Fibroblast of lung (primary cell): ENCODE data around the gene TTC4. TPM values are rescaled to one million over a fixed set of nuclear protein-coding genes. Genes with fewer than 3 reads are reported as not detected.
A peak's percentile ranks its signal among the peaks of the same experiment; 100 is the strongest.

Source experiments
- DNase-seq, 2 donors: peaks; one replicate each; pipeline versions ENCODE4 v3.0.0 to v3.0.0-alpha.2; 2010; ENCODE audit warnings: low read depth in 2 of 2
- H2AFZ ChIP-seq: 2 replicates; pipeline ENCODE4 v1.5.1; 2012; ENCODE audit warnings: low read length, control low read depth, inconsistent platforms
- H3K27ac ChIP-seq: 2 replicates; pipeline ENCODE4 v1.5.1; 2011; ENCODE audit warnings: low read length, control low read depth; ENCODE audit not compliant: insufficient read depth
- H3K27me3 ChIP-seq: 2 replicates; pipeline ENCODE4 v1.5.1; 2011; ENCODE audit warnings: mild to moderate bottlenecking, low read length; ENCODE audit not compliant: control insufficient read depth, insufficient read depth
- H3K36me3 ChIP-seq: 2 replicates; pipeline ENCODE4 v1.5.1; 2011; ENCODE audit warnings: low read length; ENCODE audit not compliant: control insufficient read depth, insufficient read depth
- H3K4me1 ChIP-seq: 2 replicates; pipeline ENCODE4 v1.5.1; 2011; ENCODE audit warnings: low read length; ENCODE audit not compliant: control insufficient read depth, insufficient read depth; ENCODE audit errors: extremely low read depth
- H3K4me2 ChIP-seq: 2 replicates; pipeline ENCODE4 v1.5.1; 2011; ENCODE audit warnings: low read length, control low read depth; ENCODE audit not compliant: insufficient read depth; ENCODE audit errors: extremely low read depth
- H3K4me3 ChIP-seq, 4 experiments: fragments of 200-600 bp in 1 of 4; sonication (generic) in 1 of 4; replicated peaks in 1 of 4; 2 replicates each; pipeline ENCODE4 v1.5.1; 2011 to 2016; ENCODE audit warnings: low read length in 4 of 4, low read depth in 3 of 4, mild to moderate bottlenecking in 3 of 4, control low read depth in 2 of 4, inconsistent platforms in 1 of 4, mixed read lengths in 1 of 4; ENCODE audit not compliant: insufficient read depth in 1 of 4; ENCODE audit errors: control extremely low read depth in 1 of 4
- H3K79me2 ChIP-seq: 2 replicates; pipeline ENCODE4 v1.5.1; 2012; ENCODE audit warnings: mild to moderate bottlenecking, low read length, inconsistent platforms; ENCODE audit not compliant: control insufficient read depth, insufficient read depth
- H3K9ac ChIP-seq: 2 replicates; pipeline ENCODE4 v1.5.1; 2011; ENCODE audit warnings: mild to moderate bottlenecking, low read length, control low read depth; ENCODE audit not compliant: insufficient read depth
- H3K9me3 ChIP-seq: 2 replicates; pipeline ENCODE4 v1.5.1; 2012; ENCODE audit warnings: low read depth, low read length; ENCODE audit not compliant: control insufficient read depth, insufficient read depth
- H4K20me1 ChIP-seq: 2 replicates; pipeline ENCODE4 v1.5.1; 2011; ENCODE audit warnings: low read length; ENCODE audit not compliant: control insufficient read depth, insufficient read depth; ENCODE audit errors: extremely low read depth
- CTCF ChIP-seq, 2 donors: IDR thresholded peaks in 1 of 2; conservative IDR thresholded peaks in 1 of 2; 1 replicate in 1 of 2; 2 replicates in 1 of 2; pipeline ENCODE4 v1.5.1; 2011 to 2012; ENCODE audit warnings: low read length in 2 of 2, control low read depth in 1 of 2, inconsistent platforms in 1 of 2, low read depth in 1 of 2, mild to moderate bottlenecking in 1 of 2
- EZH2 ChIP-seq: IDR thresholded peaks from 2 replicates; pipeline ENCODE4 v1.5.1; 2012; ENCODE audit warnings: low read length, control low read depth, mild to moderate bottlenecking; ENCODE audit errors: missing control alignments
- polyA minus RNA-seq: library from RNA; depleted of rRNA, polyadenylated mRNA; stranded (reverse); fragments of >200 nt; gene quantifications from 2 replicates; pipeline ENCODE4 v1.2.3, GENCODE V29; 2011; ENCODE audit warnings: low replicate concordance
- polyA plus RNA-seq, 2 donors: library from polyadenylated mRNA; depleted of rRNA in 1 of 2; stranded (reverse) in 1 of 2; unstranded in 1 of 2; fragments of >200 nt; gene quantifications; 2 replicates each; pipeline ENCODE4 v1.2.1, GENCODE V29; 2011 to 2012; ENCODE audit warnings: missing spikeins in 1 of 2
- total RNA-seq: library from RNA; depleted of rRNA; stranded (reverse); fragments of >200 nt; gene quantifications from 2 replicates; pipeline ENCODE4 v1.2.1, GENCODE V29; 2014

Gene TTC4, protein sequence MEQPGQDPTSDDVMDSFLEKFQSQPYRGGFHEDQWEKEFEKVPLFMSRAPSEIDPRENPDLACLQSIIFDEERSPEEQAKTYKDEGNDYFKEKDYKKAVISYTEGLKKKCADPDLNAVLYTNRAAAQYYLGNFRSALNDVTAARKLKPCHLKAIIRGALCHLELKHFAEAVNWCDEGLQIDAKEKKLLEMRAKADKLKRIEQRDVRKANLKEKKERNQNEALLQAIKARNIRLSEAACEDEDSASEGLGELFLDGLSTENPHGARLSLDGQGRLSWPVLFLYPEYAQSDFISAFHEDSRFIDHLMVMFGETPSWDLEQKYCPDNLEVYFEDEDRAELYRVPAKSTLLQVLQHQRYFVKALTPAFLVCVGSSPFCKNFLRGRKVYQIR
- total RNA-seq (18.2 and 19.3 TPM in 2 replicates), polyA plus RNA-seq (19.8 and 30.5 TPM in 2 replicates), polyA minus RNA-seq (13.8 and 24.0 TPM in 2 replicates)
- 21.5 and 26.6 TPM in 2 replicates for polyA plus RNA-seq (2012)

GRCh38 chr1:54715493-54716298 lies at the start of gene TTC4:
TSS of gene TTC4 (plus strand) at chr1:54715861. CDS start at chr1:54715909, 48 bp downstream.
- peak within 1 kb of the TSS; percentile 70 for H3K4me2 ChIP-seq
- no peak for TF ChIP-seq EZH2
- TF ChIP-seq CTCF (conservative IDR thresholded peaks at IDR 0.05 in 1 of 2, IDR thresholded peaks at IDR 0.05 in 1 of 2; ENCODE audit: low read depth in 1 of 2, low read length in 2 of 2), result no peak
- DNase-seq, result peak; percentile 76 to 79

DNA sequence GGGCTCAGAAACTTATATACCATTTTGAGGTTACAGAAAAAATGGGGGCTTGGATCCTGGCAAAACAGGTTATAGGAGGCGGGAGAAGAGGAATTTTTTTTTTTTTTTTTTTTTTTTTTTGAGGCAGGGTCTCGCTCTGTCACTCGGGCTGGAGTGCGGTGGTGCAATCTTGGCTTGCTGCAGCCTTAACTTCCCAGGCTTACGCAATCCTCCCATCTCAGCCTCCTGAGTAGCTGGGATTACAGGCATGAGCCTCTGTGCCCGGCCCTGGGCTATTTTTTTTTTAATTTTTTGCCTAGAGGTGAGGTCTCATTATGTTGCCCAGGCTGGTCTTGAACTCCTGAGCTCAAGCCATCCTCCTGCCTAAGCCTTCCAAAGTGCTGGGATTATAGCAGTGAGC lies 49.3 kb upstream of the TTC4 start:
- no peaks in the 10 kb centered on the region for H3K27me3 ChIP-seq
- TF ChIP-seq CTCF (conservative IDR thresholded peaks at IDR 0.05 in 1 of 2, IDR thresholded peaks at IDR 0.05 in 1 of 2; ENCODE audit: low read depth in 1 of 2, low read length in 2 of 2) (no peak), EZH2 (no peak)
- no peaks in the 10 kb centered on the region for H3K9me3 ChIP-seq
- no peaks in the 10 kb centered on the region for H3K4me1 ChIP-seq
- H3K4me2 ChIP-seq, result no peak overlapping the region
- H3K36me3 ChIP-seq, result no peaks in the 10 kb centered on the region
- H3K79me2 ChIP-seq, result no peaks in the 10 kb centered on the region
- H3K27ac ChIP-seq, result no peak overlapping the region
- H2AFZ ChIP-seq, result no peak overlapping the region
- H4K20me1 ChIP-seq, result no peaks in the 10 kb centered on the region
- no peak for DNase-seq
- no peak overlapping the region for H3K4me3 ChIP-seq
- no peak overlapping the region for H3K9ac ChIP-seq

More at GRCh38 chr1:54715493-54716298, at the start of gene TTC4:
- Histone ChIP-seq H3K79me2 (peaks cover 14% of the 10 kb centered on the region), H3K27ac (peak within 1 kb of the TSS; percentile 72), H3K9me3 (no peaks in the 10 kb centered on the region), H3K36me3 (no peaks in the 10 kb centered on the region), H3K4me3 (peak within 1 kb of the TSS; percentile 55 to 96 (median 73)), H2AFZ (peak within 1 kb of the TSS; percentile 83), H3K9ac (peak within 1 kb of the TSS; percentile 61), H4K20me1 (no peaks in the 10 kb centered on the region), H3K4me1 (peaks cover 3% of the 10 kb centered on the region), H3K27me3 (peaks cover 7% of the 10 kb centered on the region)

- no peak for DNase-seq
- Histone ChIP-seq H3K27ac (no peak overlapping the region), H3K9me3 (no peaks in the 10 kb centered on the region), H2AFZ (no peak overlapping the region), H3K36me3 (no peaks in the 10 kb centered on the region), H3K4me1 (no peaks in the 10 kb centered on the region), H3K9ac (no peak overlapping the region), H3K4me2 (no peak overlapping the region), H4K20me1 (no peaks in the 10 kb centered on the region), H3K79me2 (no peaks in the 10 kb centered on the region), H3K27me3 (no peaks in the 10 kb centered on the region), H3K4me3 (no peak overlapping the region)
- TF ChIP-seq CTCF (conservative IDR thresholded peaks at IDR 0.05 in 1 of 2, IDR thresholded peaks at IDR 0.05 in 1 of 2; ENCODE audit: low read depth in 1 of 2, low read length in 2 of 2), result no peak
These were observed 47.9 kb upstream of the TTC4 start for GRCh38 chr1:54667797-54668196.
